Measurements from ENCODE around the gene MLH1.

- TF ChIP-seq EP300 (IDR thresholded peaks at IDR 0.05) (no peak), CTCF (IDR thresholded peaks at IDR 0.05) (no peak), POLR2A (IDR thresholded peaks at IDR 0.05; ENCODE audit: low read length) (no peak), REST (IDR thresholded peaks at IDR 0.05) (no peak), JUN (IDR thresholded peaks at IDR 0.05) (no peak), MYC (IDR thresholded peaks at IDR 0.05; ENCODE audit: borderline replicate concordance, low read length) (no peak), MAX (IDR thresholded peaks at IDR 0.05) (no peak), ELK1 (IDR thresholded peaks at IDR 0.05; ENCODE audit: low read depth, low read length) (no peak), USF2 (IDR thresholded peaks at IDR 0.05) (no peak), EHMT2 (IDR thresholded peaks at IDR 0.05; ENCODE audit: low read depth) (no peak), HDAC2 (IDR thresholded peaks at IDR 0.05) (no peak)
Measured at GRCh38 chr3:36973139-36973538, 20.2 kb upstream of the MLH1 start.

Measured in A549 (cell line).